Mesenteric fat pad (tissue), 1 donor: ENCODE results near the gene UQCC2. TPM values are rescaled to one million over a fixed set of nuclear protein-coding genes. Genes with fewer than 3 reads are reported as not detected.

ENCODE experiments used
- DNase-seq: peaks from one replicate; pipeline ENCODE4 v3.0.0-alpha.2; 2020; ENCODE audit warnings: low spot score
- total RNA-seq: library from RNA; stranded (reverse); fragmentation: NEBNext Ultra II Directional; extraction: Animal tissue kit (Norgen Biotek cat#: 25700); gene quantifications from one replicate; pipeline ENCODE4 v1.2.1, GENCODE V29; 2021
- donor health status: DM: yes; HTN: yes; CAD: no.

The UQCC2 gene
- total RNA-seq, 1 donor from 2014 or later: 47.0 TPM

DNA sequence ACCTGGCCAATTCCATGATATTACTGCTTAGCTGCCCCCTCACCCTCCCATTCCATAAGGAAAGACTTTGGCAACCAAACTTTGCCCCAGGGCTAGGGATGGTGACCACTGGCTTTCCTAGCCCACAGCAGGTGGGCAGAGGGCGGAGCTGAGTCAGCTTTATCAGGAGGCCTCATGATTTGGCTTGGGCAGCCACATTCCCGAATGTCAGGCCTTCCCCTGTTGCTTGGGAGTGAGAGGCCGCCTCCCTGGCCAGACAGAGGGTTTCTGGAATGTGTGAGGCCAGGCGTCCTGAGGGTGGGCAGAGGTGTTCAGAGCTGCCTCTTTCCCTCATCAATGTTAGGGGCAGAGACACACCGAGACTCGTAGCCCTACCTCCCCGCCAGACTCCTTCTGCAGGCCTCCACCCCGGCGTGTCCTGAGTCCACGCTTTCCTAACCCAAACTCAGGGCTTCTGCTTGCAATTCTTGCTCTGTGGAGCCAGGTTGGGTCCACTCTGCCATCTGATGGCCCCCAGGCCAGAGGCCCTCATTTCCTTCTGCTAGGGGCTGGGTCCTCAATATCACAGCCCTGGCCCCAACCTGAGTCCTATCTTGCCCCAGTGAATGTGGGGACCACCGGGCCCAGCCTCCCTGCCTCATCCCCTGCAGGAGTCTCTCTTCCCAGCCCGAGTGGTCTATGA, 19.3 kb downstream of the UQCC2 start:
- DNase-seq: no peak

DNA sequence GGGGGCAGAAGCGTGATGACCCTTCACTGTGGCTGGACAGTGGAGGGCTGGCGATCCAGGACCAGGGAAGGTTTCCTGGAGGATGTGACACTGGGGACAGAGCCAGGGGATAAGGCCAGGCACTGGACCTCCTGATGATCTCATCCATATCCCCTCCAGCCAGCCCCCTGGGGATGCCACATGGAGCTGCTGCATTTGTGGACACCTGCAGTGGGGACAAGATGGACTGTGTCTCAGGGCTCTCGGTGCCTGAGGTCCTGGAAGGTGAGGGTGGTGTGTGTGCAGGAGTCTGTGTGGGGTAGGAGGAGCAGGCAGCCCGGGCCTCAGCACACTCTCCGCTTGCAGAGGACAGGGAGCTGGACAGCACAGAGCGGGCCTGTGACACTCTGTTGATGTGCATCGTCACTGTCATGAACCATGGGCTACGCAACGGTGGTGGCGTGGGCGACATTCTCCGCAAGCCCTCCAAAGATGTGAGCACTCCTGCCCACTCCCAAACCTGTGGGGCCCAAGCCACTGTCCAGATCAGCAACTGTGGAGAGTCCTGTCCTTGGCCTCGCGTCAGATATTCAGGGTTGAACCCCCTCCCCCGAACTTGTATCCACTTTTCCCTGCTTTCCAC, 19.9 kb downstream of the UQCC2 start:
- DNase-seq: no peak

DNA sequence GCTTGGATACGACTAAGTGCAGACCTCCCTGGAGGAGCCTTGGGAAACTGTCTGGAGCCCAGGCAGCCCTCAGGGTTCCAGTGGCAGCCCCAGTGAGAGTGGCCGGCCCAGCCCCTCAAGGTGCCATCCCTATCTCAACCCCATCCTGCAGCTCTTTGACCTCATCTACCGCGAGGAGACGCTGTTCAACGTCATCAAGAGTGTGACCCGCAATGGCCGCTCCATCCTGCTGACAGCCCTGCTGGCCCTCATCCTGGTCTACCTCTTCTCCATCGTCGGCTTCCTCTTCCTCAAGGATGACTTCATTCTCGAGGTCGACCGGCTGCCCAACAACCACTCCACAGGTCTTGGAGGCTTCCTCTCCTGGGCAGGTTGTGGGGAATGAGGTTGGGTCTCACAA, 20.7 kb downstream of the UQCC2 start:
- DNase-seq: no peak

DNA sequence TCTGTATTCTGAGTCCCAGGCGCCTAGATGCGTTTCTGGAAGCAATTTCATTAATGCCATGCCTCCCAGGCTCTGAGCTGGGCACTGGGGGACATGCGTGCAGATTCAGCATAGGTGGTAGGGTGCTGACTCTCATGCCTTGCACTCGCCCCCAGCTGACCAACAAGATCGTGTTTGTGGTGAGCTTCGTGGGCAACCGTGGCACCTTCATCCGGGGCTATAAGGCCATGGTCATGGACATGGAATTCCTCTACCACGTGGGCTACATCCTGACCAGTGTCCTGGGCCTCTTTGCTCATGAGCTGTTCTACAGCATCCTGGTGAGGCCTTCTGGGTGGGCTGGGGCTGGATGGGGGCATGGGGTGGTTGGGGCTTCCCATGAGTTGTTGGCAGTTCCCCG, 21.6 kb downstream of the UQCC2 start:
- no peak for DNase-seq

DNA sequence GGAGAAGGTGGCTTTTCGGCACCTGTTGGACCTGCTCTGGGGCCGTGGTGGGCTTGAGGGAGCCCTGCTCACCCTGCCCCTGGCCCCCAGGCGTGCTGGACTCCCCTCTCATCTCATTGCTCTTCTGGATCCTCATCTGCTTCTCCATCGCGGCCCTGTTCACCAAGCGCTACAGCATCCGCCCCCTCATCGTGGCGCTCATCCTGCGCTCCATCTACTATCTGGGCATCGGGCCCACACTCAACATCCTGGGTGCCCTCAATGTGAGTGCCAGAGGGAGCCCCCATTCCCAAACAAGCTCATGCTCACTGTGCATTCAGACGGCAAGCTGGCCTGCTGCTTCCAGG, 22.4 kb downstream of the UQCC2 start:
- no peak for DNase-seq

DNA sequence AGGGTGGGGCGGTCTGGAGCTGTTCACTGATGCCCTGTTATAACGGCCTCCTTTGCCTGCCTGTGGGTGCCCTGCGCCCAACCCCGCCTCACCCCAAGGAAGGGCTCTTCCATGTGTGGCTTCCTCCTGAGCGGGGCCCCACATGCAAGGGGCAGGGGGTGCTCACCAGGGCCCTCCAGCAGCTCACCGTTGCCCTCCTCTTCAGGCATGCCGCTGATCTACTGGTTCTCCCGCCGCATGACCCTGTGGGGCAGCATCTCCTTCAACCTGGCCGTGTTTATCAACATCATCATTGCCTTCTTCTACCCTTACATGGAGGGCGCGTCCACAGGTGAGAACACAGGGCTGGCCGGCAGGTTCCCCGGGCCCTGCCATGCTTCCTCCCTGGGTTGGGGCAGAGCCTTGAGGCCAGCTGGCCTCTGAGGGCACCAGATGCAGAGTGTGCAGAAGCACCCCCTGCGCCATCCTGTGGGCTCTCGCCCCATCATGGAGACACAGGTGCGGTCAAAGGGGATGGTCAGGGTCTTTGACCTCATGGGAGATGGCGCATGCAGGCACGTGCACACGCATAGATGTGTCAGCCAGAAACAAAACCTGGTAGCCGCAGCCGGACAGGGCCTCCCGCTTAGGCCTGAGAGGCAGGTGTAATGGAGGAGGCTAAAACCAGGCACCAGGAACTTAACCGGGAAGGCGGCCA, 22.9 kb downstream of the UQCC2 start:
- DNase-seq: no peak

DNA sequence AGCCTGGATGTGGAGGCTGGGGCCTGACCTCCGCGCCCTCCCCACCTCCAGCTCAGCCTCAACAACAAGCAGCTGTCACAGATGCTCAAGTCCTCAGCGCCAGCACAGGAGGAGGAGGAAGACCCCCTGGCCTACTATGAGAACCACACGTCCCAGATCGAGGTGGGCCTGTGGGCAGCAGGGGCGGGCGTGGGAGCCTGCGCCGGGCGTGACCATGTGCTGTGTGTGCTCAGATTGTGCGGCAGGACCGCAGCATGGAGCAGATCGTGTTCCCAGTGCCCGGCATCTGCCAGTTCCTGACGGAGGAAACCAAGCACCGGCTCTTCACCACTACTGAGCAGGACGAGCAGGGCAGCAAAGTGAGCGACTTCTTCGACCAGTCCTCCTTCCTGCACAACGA, 23.5 kb downstream of the UQCC2 start:
- no peak for DNase-seq

DNA sequence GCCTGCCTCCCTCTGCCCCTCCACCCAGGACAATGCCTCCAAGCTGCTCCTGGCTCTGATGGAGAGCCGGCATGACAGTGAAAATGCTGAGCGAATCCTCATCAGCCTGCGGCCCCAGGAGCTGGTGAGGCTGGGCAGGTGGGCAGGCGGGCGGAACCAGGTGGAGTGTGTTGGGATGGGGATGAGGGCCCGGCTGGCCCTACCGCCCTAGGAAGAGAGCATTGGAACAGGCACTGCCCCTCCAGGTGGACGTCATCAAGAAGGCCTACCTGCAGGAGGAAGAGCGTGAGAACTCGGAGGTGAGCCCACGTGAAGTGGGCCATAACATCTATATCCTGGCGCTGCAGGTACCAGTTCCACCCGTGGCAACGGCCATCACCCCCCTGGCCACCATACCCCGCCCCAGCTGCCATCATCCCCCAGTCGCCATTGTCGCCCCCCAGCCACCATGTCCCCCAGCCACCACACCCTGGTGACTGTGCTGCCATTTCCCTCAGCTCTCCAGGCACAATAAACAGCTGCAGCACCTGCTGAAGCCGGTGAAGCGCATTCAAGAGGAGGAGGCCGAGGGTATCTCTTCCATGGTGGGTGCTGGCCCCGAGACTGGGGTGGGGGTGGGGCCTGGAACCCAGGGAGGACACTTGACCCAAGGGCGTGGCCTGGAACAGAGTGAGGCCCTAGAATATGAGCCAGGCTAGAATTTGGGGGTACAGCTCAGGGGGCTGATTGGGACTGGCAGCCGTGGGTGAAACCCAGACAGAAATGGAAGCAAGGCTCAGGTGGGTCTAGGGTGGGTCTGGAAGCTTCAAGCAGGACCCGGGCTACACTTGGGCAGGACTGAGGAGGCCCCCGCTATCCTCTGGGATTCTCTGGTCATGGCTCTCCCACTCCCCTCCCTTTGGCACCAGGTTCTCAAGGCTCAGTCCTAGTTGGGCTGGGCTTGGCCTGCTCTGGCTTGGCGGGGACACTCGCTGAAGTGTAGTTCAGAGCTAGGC, 24.2 kb downstream of the UQCC2 start:
- DNase-seq: no peak

DNA sequence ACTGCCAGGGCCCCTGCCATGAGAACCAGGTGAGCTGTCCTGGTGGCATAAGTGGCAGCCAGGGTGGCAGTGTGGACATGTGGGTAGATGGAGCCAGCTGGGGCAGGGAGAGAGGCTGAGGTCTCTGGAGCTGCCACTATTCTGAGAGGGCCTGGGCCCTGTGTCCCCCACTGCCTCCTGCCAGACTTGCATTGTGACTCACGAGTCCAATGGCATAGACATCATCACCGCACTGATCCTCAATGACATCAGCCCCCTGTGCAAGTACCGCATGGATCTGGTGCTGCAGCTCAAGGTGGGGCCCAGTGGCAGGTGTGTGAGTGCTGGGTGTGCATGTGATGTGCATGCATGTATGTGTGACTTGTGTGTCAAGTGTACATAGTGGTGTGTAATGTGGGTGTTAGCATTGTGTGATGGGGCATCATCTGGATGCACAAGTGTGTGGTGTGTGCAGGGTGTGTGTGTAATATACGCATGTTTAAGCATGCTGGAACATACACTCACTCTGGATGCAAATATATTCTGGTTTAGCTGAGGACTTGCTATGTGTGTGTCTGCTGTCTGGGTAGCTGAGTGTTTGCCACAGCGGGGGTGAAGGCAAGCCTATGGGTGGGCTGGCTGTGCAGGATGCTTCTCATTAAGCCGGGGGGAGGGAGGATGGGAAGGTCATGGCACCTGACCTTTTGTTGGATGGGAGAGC, 25.1 kb downstream of the UQCC2 start:
- no peak for DNase-seq

DNA sequence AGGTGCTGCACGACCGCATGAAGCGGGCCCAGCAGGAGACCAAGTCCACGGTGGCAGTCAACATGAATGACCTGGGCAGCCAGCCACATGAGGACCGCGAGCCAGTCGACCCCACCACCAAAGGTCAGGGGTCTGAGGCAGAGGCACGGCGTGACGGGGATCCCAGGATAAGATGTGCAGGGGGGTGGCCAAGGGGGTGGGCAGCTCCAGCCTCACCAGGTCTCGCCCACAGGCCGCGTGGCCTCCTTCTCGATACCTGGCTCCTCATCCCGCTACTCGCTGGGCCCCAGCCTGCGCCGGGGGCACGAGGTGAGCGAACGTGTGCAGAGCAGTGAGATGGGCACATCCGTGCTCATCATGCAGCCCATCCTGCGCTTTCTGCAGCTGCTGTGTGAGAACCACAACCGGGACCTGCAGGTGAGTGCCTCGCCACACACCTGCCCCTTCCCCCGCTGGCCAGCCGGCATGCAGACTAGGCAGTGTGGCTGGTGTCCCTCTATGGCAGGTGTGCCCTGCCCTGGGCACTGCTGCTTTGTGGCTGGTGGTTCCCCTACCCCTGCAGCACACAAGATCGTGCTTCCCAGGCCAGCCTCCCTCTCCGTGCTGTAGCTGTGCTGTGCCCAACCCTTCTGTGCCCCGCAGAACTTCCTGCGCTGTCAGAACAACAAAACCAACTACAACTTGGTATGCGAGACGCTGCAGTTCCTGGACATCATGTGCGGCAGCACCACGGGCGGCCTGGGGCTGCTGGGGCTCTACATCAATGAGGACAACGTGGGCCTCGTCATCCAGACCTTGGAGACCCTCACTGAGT, 25.9 kb downstream of the UQCC2 start:
- DNase-seq: no peak

DNA sequence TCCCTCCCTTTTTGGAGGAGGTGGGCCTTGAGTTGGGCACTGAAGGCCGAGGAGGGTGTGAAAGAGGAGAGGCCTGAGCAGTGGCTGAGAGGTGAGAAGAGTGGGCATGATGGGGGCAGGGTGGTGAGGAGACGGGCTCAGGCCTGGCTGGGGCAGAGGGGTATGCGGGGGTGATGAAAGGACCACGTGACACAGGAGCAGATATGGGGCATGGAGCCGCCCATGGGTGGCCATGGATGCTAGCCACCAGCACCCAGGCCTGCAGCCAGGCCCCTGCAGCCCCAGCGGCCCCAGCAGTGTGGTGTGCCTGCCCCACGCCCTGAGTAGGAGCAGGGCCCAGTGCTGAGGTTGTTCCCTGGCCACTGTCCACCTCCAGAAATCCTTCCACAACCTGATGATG, 26.5 kb downstream of the UQCC2 start:
- DNase-seq: no peak

DNA sequence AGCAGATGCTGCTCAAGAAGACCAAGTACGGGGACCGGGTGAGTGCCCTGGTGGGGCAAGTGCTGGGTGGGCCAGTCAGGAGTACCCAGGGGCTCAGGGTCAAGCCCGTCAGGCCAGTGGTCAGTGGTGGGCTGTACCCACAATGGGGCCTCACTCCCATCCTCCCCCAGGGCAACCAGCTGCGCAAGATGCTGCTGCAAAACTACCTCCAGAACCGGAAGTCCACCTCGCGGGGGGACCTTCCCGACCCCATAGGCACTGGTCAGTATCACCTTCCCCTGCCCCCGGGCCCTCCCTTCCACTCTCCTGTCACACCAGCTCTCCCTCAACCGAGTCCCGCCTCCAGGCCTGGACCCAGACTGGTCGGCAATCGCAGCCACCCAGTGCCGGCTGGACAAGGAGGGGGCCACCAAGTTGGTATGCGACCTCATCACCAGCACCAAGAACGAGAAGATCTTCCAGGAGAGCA, 27.0 kb downstream of the UQCC2 start:
- no peak for DNase-seq

DNA sequence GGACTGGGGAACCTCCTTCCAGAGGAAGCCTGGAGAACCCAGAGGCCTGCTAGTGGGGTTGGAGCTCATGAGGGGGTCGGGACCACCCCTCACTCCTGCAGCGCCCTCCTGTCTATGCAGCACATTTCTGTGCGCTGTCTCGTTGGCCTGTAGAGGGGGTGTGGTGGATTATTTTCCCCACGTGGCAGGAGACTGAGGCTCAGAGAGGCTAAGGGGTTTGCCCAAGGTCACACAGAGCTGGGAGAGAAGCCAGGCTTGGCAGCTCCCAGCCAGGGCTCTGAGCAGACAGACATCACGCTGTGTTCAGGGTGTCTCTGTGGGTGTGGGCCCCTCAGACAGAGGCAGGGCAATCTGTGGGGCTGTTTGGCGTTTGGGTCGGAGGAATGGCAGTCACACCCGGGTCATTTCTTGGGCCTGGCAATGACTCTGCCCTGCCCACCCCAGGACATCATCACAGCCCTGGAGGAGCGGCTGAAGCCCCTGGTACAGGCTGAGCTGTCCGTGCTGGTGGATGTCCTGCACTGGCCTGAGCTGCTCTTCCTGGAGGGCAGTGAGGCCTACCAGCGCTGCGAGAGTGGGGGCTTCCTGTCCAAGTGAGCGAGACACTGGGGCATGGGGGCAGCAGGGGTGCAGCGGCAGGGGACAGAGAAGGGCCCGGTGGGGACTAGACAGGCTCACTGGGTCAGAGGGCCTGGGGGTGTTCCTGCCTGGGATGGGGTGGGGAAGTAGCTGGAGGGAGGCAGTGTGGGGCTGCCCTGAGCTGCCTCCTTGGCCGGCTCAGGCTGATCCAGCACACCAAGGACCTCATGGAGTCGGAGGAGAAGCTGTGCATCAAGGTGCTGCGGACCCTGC, 27.7 kb downstream of the UQCC2 start:
- DNase-seq: no peak

DNA sequence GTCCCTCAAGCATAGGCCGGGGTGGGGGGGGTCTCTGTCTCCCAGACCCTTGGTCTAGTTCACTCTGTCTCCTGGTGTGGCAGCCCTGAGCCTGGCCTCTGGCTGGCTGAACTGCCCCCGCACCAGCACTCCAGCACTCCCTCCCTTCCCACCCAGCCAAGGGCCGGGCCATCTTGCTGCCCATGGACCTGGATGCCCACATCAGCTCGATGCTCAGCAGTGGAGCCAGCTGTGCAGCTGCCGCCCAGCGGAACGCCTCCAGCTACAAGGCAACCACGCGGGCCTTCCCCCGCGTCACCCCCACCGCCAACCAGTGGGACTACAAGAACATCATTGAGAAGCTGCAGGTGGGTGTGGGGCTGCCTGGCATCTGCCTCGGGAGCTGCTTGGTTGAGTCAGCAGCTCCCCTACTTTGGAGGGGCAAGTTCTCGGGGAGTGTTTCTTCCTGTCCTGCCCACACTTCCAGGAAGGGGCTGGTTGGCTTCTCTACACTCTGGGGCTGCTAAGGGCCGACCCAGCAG, 28.4 kb downstream of the UQCC2 start:
- no peak for DNase-seq

DNA sequence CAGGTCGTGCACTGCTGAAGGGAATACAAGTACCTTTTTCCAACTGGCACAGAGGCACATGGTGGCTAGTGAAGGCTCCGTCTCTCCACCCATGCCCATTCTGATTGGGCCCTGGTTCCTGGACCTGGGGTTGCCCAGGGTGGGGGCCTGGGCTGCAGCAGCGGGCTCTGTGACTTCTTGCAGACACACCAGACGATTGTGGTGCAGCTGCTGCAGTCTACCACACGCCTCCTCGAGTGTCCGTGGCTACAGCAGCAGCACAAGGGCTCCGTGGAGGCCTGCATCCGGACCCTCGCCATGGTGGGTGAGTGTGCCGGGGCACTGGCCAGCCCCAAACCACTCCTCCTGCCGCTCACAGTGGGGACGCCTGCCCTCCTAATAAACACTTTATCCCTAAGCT, 29.2 kb downstream of the UQCC2 start:
- no peak for DNase-seq

DNA sequence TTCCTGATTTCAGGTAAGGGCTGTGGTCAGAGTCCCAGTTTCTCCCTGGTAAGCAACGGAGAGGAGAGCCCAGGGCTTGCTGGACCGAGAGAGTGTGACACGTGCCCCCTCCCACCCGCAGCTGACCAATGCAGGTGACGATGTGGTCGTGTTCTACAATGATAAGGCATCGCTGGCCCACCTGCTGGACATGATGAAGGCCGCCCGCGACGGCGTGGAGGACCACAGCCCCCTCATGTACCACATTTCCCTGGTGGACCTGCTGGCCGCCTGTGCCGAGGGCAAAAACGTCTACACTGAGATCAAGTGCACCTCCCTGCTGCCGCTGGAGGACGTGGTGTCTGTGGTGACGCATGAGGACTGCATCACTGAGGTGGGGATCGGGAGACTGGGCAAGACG, 31.7 kb downstream of the UQCC2 start:
- DNase-seq: no peak

DNA sequence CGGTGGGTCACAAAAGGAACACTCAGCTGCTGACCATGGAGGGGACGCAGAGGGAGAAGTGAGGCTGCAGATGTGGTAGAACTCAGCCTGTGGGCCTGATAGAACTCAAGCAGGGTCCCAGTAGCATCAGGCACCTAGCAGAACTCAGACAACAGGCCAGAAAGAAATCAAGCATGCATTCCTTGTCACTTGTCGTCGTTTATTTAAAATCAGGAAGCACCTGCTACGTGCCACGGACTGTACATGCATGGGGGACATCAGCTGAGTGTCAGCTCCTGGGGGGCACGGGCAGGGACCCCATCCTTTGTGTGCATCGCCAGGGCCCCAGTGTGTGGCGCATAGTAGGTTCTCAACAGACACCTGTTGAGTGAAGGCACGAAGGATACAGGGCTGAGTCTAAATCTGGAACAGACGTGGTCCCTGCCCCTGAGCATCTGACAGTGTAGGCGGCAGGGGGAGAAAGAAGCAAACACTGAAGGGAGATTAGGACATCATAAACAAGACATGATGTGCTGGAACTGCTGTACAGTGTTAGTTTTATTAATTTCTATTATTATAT, 32.5 kb downstream of the UQCC2 start:
- DNase-seq: no peak

DNA sequence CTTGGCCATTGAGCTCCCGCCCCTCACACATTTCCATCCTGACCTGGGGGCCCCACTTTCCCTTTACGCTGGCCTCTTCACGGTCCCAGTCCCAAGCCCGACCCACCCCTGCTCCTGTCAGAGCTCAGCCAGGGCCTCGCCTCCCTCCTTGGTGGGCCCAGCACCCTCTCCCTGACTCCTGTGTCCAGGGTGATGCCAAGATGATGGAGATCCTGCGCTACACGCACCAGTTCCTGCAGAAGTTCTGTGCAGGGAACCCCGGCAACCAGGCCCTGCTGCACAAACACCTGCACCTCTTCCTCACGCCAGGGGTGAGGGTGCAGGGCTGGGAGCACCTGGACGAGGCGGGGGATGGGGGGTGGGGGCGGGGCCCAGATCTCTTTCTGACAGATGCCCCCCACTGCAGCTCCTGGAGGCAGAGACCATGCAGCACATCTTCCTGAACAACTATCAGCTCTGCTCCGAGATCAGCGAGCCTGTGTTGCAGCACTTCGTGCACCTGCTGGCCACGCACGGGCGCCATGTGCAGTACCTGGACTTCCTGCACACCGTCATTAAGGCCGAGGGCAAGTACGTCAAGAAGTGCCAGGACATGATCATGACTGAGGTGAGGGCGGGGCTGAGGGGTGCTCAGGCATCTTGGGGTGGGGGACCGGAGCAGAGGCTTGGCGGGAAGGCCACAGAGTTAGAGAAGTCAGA, 33.1 kb downstream of the UQCC2 start:
- no peak for DNase-seq
